ENCODE results near the gene C1QL2. TPM values are rescaled to one million over a fixed set of nuclear protein-coding genes. Genes with fewer than 3 reads are reported as not detected.

C1QL2 gene
- total RNA-seq, 1 experiment from 2014 or later: not detected

DNA sequence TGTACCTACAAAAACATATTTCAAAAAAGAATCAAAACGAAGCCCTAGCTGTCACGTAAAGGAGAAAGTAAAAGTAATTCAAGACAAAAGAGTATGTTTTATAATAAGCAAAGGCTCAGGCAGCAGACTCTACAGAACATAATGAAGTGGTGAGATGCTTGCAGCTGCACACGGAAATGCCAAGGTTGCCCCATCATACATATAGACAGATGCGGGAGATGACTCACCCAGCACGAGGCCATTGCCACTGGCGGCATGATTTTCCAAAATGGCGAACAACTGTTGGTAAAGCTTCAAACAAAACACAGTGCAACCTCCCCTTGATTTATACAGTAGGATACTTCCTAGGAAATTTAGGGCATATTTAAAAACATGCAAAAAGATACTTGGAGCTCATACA is 26.0 kb upstream of the C1QL2 start:
- CTCF ChIA-PET: no interaction called here
- RAD21 ChIA-PET (ENCODE audit: low non-redundant PET in 1 of 2, low total read pairs in 2 of 2, uncharacterized antibody in 2 of 2, unreplicated experiment in 2 of 2): no interaction called here
- no TSS peak for BruUV-seq (replicated peaks)

More for the DNA sequence above, 26.0 kb upstream of the C1QL2 start:
- Histone ChIP-seq H3K4me1 (ENCODE audit: control insufficient read depth in 1 of 2, insufficient read depth in 2 of 2, low read length in 2 of 2) (peaks cover under 1 to 3% of the 10 kb centered on the region in 2 experiments; a peak in 2 of 4 replicates), H3K4me3 (replicated peaks in 1 of 2; ENCODE audit: low read depth in 1 of 2, low read length in 2 of 2) (no peak overlapping the region), H3K79me2 (ENCODE audit: insufficient read depth, low read length) (no peaks in the 10 kb centered on the region), H3K27me3 (ENCODE audit: insufficient read depth, low read length) (no peaks in the 10 kb centered on the region), H3K9me2 (ENCODE audit: insufficient read depth) (no peaks in the 10 kb centered on the region), H3K4me2 (ENCODE audit: low read length) (no peak overlapping the region), H4K20me1 (ENCODE audit: insufficient read depth) (no peaks in the 10 kb centered on the region), H3K9ac (ENCODE audit: low read length) (no peak overlapping the region), H3K27ac (ENCODE audit: low read depth, low read length) (no peak overlapping the region), H2AFZ (ENCODE audit: low read depth, low read length, poor library complexity, severe bottlenecking) (no peak overlapping the region), H3K9me3 (ENCODE audit: control insufficient read depth in 1 of 2, insufficient read depth in 1 of 2, low read depth in 1 of 2, low read length in 2 of 2) (no peaks in the 10 kb centered on the region), H3K36me3 (ENCODE audit: control insufficient read depth in 1 of 2, insufficient read depth in 2 of 2, low read length in 2 of 2) (no peaks in the 10 kb centered on the region)
- POLR2A ChIA-PET: no interaction called here
- ATAC-seq (no peak), DNase-seq (ENCODE audit: low read depth, low spot score) (no peak)
- intact Hi-C loops (cut with micrococcal nuclease): no loop called here
- TF ChIP-seq SP1 (IDR thresholded peaks at IDR 0.05; ENCODE audit: low read depth): no peak
- TF ChIP-seq, protein P1, sequence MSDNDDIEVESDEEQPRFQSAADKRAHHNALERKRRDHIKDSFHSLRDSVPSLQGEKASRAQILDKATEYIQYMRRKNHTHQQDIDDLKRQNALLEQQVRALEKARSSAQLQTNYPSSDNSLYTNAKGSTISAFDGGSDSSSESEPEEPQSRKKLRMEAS (IDR thresholded peaks at IDR 0.05): no peak
- TF ChIP-seq POLR2A (IDR thresholded peaks at IDR 0.05; ENCODE audit: borderline replicate concordance, extremely low read depth, insufficient read depth, insufficient read length): no peak
- TF ChIP-seq, protein P2, sequence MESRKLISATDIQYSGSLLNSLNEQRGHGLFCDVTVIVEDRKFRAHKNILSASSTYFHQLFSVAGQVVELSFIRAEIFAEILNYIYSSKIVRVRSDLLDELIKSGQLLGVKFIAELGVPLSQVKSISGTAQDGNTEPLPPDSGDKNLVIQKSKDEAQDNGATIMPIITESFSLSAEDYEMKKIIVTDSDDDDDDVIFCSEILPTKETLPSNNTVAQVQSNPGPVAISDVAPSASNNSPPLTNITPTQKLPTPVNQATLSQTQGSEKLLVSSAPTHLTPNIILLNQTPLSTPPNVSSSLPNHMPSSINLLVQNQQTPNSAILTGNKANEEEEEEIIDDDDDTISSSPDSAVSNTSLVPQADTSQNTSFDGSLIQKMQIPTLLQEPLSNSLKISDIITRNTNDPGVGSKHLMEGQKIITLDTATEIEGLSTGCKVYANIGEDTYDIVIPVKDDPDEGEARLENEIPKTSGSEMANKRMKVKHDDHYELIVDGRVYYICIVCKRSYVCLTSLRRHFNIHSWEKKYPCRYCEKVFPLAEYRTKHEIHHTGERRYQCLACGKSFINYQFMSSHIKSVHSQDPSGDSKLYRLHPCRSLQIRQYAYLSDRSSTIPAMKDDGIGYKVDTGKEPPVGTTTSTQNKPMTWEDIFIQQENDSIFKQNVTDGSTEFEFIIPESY (IDR thresholded peaks at IDR 0.05; ENCODE audit: extremely low read depth, insufficient replicate concordance, low read length): no peak
- no peak for TF ChIP-seq TCF7L2 (IDR thresholded peaks at IDR 0.05; ENCODE audit: borderline replicate concordance, extremely low read depth, insufficient read depth, insufficient read length)
- no peak for TF ChIP-seq EGR1 (IDR thresholded peaks at IDR 0.05; ENCODE audit: low read depth)
- no peak for TF ChIP-seq CEBPB (IDR thresholded peaks at IDR 0.05; ENCODE audit: low read depth)
- TF ChIP-seq EZH2 (IDR thresholded peaks at IDR 0.05): no peak
- TF ChIP-seq, protein P3, sequence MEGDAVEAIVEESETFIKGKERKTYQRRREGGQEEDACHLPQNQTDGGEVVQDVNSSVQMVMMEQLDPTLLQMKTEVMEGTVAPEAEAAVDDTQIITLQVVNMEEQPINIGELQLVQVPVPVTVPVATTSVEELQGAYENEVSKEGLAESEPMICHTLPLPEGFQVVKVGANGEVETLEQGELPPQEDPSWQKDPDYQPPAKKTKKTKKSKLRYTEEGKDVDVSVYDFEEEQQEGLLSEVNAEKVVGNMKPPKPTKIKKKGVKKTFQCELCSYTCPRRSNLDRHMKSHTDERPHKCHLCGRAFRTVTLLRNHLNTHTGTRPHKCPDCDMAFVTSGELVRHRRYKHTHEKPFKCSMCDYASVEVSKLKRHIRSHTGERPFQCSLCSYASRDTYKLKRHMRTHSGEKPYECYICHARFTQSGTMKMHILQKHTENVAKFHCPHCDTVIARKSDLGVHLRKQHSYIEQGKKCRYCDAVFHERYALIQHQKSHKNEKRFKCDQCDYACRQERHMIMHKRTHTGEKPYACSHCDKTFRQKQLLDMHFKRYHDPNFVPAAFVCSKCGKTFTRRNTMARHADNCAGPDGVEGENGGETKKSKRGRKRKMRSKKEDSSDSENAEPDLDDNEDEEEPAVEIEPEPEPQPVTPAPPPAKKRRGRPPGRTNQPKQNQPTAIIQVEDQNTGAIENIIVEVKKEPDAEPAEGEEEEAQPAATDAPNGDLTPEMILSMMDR (IDR thresholded peaks at IDR 0.05 in 2 of 3, conservative IDR thresholded peaks at IDR 0.05 in 1 of 3; ENCODE audit: borderline replicate concordance in 1 of 3, insufficient read depth in 1 of 3, low read depth in 2 of 3, low read length in 2 of 3): no peak
- no peak for TF ChIP-seq FOSL1 (IDR thresholded peaks at IDR 0.05; ENCODE audit: low read depth)
- no peak for TF ChIP-seq SIN3A (IDR thresholded peaks at IDR 0.05; ENCODE audit: low read depth)
- TF ChIP-seq YY1 (IDR thresholded peaks at IDR 0.05; ENCODE audit: extremely low read depth, insufficient replicate concordance, low read depth, low read length): no peak
- TF ChIP-seq ZFX (IDR thresholded peaks at IDR 0.05): no peak
